Hippocampal formation (tissue), 2 donors: ENCODE data around the gene EPS8.

Experiments
- DNase-seq, 2 donors: peaks; one replicate each; lab custom pipeline; 2025; lab: John Stamatoyannopoulos, UW

The EPS8 gene

GRCh38 chr12:15690320-15690719 is 98.9 kb downstream of the EPS8 start:
- no peak for DNase-seq

- no peak for DNase-seq
These were observed 99.4 kb downstream of the EPS8 start for GRCh38 chr12:15689751-15690191.

- peak; percentile 37 to 42 for DNase-seq
These were observed 100.2 kb downstream of the EPS8 start for GRCh38 chr12:15688838-15689625.

GRCh38 chr12:15688202-15688736 is 100.9 kb downstream of the EPS8 start:
- peak; percentile 29 to 61 for DNase-seq

- DNase-seq, result no peak
These were observed 101.6 kb downstream of the EPS8 start for GRCh38 chr12:15687583-15687982.

- DNase-seq, result no peak
These were observed 104.1 kb downstream of the EPS8 start for GRCh38 chr12:15684896-15685658.

- DNase-seq, result no peak
These were observed 106.4 kb downstream of the EPS8 start for GRCh38 chr12:15682826-15683225.

GRCh38 chr12:15679151-15679550 is 110.0 kb downstream of the EPS8 start:
- DNase-seq, result no peak

- DNase-seq, result no peak
These were observed 111.4 kb downstream of the EPS8 start for GRCh38 chr12:15677726-15678201.

GRCh38 chr12:15677228-15677627 is 112.0 kb downstream of the EPS8 start:
- DNase-seq, result no peak

- DNase-seq, result no peak
These were observed 116.4 kb downstream of the EPS8 start for GRCh38 chr12:15672671-15673270.

- no peak for DNase-seq
These were observed 118.4 kb downstream of the EPS8 start for GRCh38 chr12:15670756-15671155.

GRCh38 chr12:15669256-15669948 is 119.8 kb downstream of the EPS8 start:
- no peak for DNase-seq

- no peak for DNase-seq
These were observed 124.7 kb downstream of the EPS8 start for GRCh38 chr12:15664491-15664890.

GRCh38 chr12:15662983-15663659 is 126.1 kb downstream of the EPS8 start:
- no peak for DNase-seq

- DNase-seq, result no peak
These were observed 126.7 kb downstream of the EPS8 start for GRCh38 chr12:15662303-15662980.

- DNase-seq, result no peak
These were observed 137.8 kb downstream of the EPS8 start for GRCh38 chr12:15651371-15651770.

GRCh38 chr12:15650399-15651128 is 138.6 kb downstream of the EPS8 start:
- DNase-seq, result no peak

- no peak for DNase-seq
These were observed 139.8 kb downstream of the EPS8 start for GRCh38 chr12:15649347-15649746.

GRCh38 chr12:15648558-15648957 is 140.6 kb downstream of the EPS8 start:
- DNase-seq, result no peak
